IMR-90 (cell line): ENCODE measurements around the gene PCDHA1. TPM values are rescaled to one million over a fixed set of nuclear protein-coding genes. Genes with fewer than 3 reads are reported as not detected.

Experiments
- ATAC-seq: fragments of 200-7000 bp; cut with Tn5 transposase; 2 replicates; pipeline ENCODE4 v1.9.1; 2020; ENCODE audit warnings: low read depth, mild to moderate bottlenecking, moderate library complexity
- BruUV-seq: library from RNA; stranded (reverse); fragments of 400-500 nt; replicated peaks from 2 replicates; lab custom pipeline; 2021; lab: Mats Ljungman, UMichigan
- CTCF ChIA-PET: fragments of 300-600 bp; formaldehyde crosslinking; extraction: SDS; loops from one replicate; lab custom pipeline; 2021; ENCODE audit warnings: antibody characterized with exemption; lab: Yijun Ruan, JAX
- POLR2A ChIA-PET: fragments of 300-600 bp; sonication (Branson Sonifier 250); formaldehyde crosslinking; loops from one replicate; lab custom pipeline; 2022; ENCODE audit warnings: antibody characterized with exemption; ENCODE audit not compliant: unreplicated experiment; lab: Charles Lee
- DNase-seq: peaks from one replicate; pipeline ENCODE4 v3.0.0; 2013
- H2AFZ ChIP-seq: replicated peaks from 2 replicates; pipeline ENCODE3; 2013; ENCODE audit warnings: low read length, mild to moderate bottlenecking; ENCODE audit not compliant: poor library complexity
- H2AK5ac ChIP-seq: 2 replicates; pipeline ENCODE4 v1.6.1; 2013; ENCODE audit warnings: low read depth, low read length, inconsistent platforms
- H2AK9ac ChIP-seq: replicated peaks from 2 replicates; pipeline ENCODE3; 2013; ENCODE audit warnings: mild to moderate bottlenecking, low read depth, low read length, moderate library complexity; ENCODE audit not compliant: poor library complexity
- H2BK120ac ChIP-seq: 2 replicates; pipeline ENCODE4 v1.6.1; 2013; ENCODE audit warnings: low read depth, low read length, inconsistent platforms
- H2BK15ac ChIP-seq: 3 replicates; pipeline ENCODE4 v1.6.1; 2013; ENCODE audit warnings: low read depth, low read length, inconsistent platforms
- H2BK20ac ChIP-seq: 2 replicates; pipeline ENCODE4 v1.6.1; 2013; ENCODE audit warnings: low read depth, mild to moderate bottlenecking, inconsistent platforms, low read length, moderate library complexity
- H2BK5ac ChIP-seq: 2 replicates; pipeline ENCODE4 v1.6.1; 2013; ENCODE audit warnings: mild to moderate bottlenecking, low read depth, low read length, inconsistent platforms; ENCODE audit not compliant: poor library complexity, severe bottlenecking
- H3K14ac ChIP-seq: replicated peaks from 2 replicates; pipeline ENCODE4 v1.6.1; 2013; ENCODE audit warnings: low read depth, low read length, inconsistent platforms
- H3K18ac ChIP-seq: 2 replicates; pipeline ENCODE4 v1.6.1; 2013; ENCODE audit warnings: low read depth, low read length, control low read depth
- H3K23ac ChIP-seq: 2 replicates; pipeline ENCODE4 v1.6.1; 2013; ENCODE audit warnings: low read depth, low read length, inconsistent platforms
- H3K27ac ChIP-seq: 2 replicates; pipeline ENCODE4 v1.5.1; 2013; ENCODE audit warnings: mild to moderate bottlenecking, control low read depth, low read length; ENCODE audit not compliant: insufficient read depth
- H3K27me3 ChIP-seq: 2 replicates; pipeline ENCODE4 v1.6.1; 2013; ENCODE audit warnings: low read length; ENCODE audit not compliant: control insufficient read depth, insufficient read depth
- H3K36me3 ChIP-seq: 2 replicates; pipeline ENCODE4 v1.6.1; 2013; ENCODE audit warnings: low read length, mixed read lengths; ENCODE audit not compliant: control insufficient read depth, insufficient read depth
- H3K4ac ChIP-seq: 2 replicates; pipeline ENCODE4 v1.6.1; 2013; ENCODE audit warnings: low read depth, low read length, inconsistent platforms
- H3K4me1 ChIP-seq: 2 replicates; pipeline ENCODE4 v1.6.1; 2013; ENCODE audit warnings: low read length, mixed read lengths; ENCODE audit not compliant: control insufficient read depth, insufficient read depth
- H3K4me2 ChIP-seq: 2 replicates; pipeline ENCODE4 v1.6.1; 2013; ENCODE audit warnings: low read depth, mild to moderate bottlenecking, control low read depth, low read length, moderate library complexity
- H3K4me3 ChIP-seq: 2 replicates; pipeline ENCODE4 v1.5.1; 2013; ENCODE audit warnings: low read depth, mild to moderate bottlenecking, control low read depth, low read length, moderate library complexity; ENCODE audit not compliant: insufficient read depth
- H3K56ac ChIP-seq: 2 replicates; pipeline ENCODE4 v1.6.1; 2013; ENCODE audit warnings: low read length, inconsistent platforms; ENCODE audit not compliant: insufficient read depth; ENCODE audit errors: extremely low read depth
- H3K79me1 ChIP-seq, 2 experiments: 2 replicates each; pipeline ENCODE4 v1.6.1; 2013; ENCODE audit warnings: low read length in 2 of 2, inconsistent platforms in 1 of 2, low read depth in 1 of 2
- H3K9ac ChIP-seq: 2 replicates; pipeline ENCODE4 v1.6.1; 2013; ENCODE audit warnings: low read depth, low read length, control low read depth
- H3K9me1 ChIP-seq: 2 replicates; pipeline ENCODE4 v1.6.1; 2013; ENCODE audit warnings: low read length, inconsistent platforms; ENCODE audit not compliant: insufficient read depth
- H3K9me3 ChIP-seq: 2 replicates; pipeline ENCODE4 v1.6.1; 2013; ENCODE audit warnings: low read length; ENCODE audit not compliant: control insufficient read depth, insufficient read depth
- H4K20me1 ChIP-seq: 2 replicates; pipeline ENCODE4 v1.6.1; 2013; ENCODE audit warnings: low read length, inconsistent platforms; ENCODE audit not compliant: insufficient read depth
- H4K5ac ChIP-seq: 2 replicates; pipeline ENCODE4 v1.6.1; 2013; ENCODE audit warnings: mild to moderate bottlenecking, low read depth, low read length, control low read depth
- H4K8ac ChIP-seq, 2 experiments: 2 replicates each; pipeline ENCODE4 v1.6.1; 2013; ENCODE audit warnings: low read depth in 2 of 2, low read length in 2 of 2, control low read depth in 1 of 2, inconsistent platforms in 1 of 2
- H4K91ac ChIP-seq: 2 replicates; pipeline ENCODE4 v1.6.1; 2013; ENCODE audit warnings: low read depth, low read length, inconsistent platforms; ENCODE audit not compliant: insufficient read depth
- CTCF ChIP-seq: conservative IDR thresholded peaks from 2 replicates; pipeline ENCODE4 v1.5.1; 2012; ENCODE audit warnings: mild to moderate bottlenecking, low read depth, low read length, improper control_type of control experiment
- MAFK ChIP-seq: IDR thresholded peaks from 2 replicates; pipeline ENCODE4 v1.6.1; 2012; ENCODE audit warnings: low read depth, low read length, improper control_type of control experiment
- MAZ ChIP-seq: IDR thresholded peaks from 2 replicates; pipeline ENCODE4 v1.6.1; 2012; ENCODE audit warnings: low read depth, mild to moderate bottlenecking, low read length, improper control_type of control experiment, moderate library complexity, borderline replicate concordance
- NFE2L2 ChIP-seq: fragments of 150-350 bp; IDR thresholded peaks from 2 replicates; pipeline ENCODE4 v1.6.1; 2016; ENCODE audit warnings: low read depth, mild to moderate bottlenecking, low read length
- RAD21 ChIP-seq: IDR thresholded peaks from 2 replicates; pipeline ENCODE4 v1.6.1; 2012; ENCODE audit warnings: low read length, improper control_type of control experiment
- RCOR1 ChIP-seq: IDR thresholded peaks from 2 replicates; pipeline ENCODE4 v1.6.1; 2012; ENCODE audit warnings: mild to moderate bottlenecking, low read length, improper control_type of control experiment; ENCODE audit not compliant: insufficient replicate concordance
- RFX5 ChIP-seq: IDR thresholded peaks from 2 replicates; pipeline ENCODE4 v1.8.0; 2012; ENCODE audit warnings: low read depth, mild to moderate bottlenecking, low read length, moderate library complexity
- USF2 ChIP-seq: fragments of 150-350 bp; IDR thresholded peaks from 2 replicates; pipeline ENCODE4 v1.6.1; 2017; ENCODE audit warnings: mild to moderate bottlenecking, antibody characterized with exemption, low read length, low read depth
- WGBS, 2 experiments: methylation state at CpG; one replicate each; pipeline versions ENCODE4 v1.1.5 to v1.1.7; 2013; ENCODE audit warnings: missing lambda C conversion rate in 2 of 2; ENCODE audit not compliant: insufficient read length in 1 of 2; ENCODE audit errors: extremely low coverage in 2 of 2; 5-methylcytosine and 5-hydroxymethylcytosine counted together
- dilution Hi-C: fragments of 300-500 bp; cut with HindIII; formaldehyde crosslinking; loops from one replicate; pipeline ENCODE4 v1.14.3; 2018; ENCODE audit warnings: low sequenced_read_pairs; ENCODE audit not compliant: unreplicated experiment
- in situ Hi-C: fragments of 300-500 bp; cut with MboI; formaldehyde crosslinking; loops from 3 replicates; pipeline ENCODE4 v1.14.3; 2019; ENCODE audit warnings: low sequenced_read_pairs, inconsistent platforms, mixed read lengths
- intact Hi-C: fragments of 100-400 bp; cut with micrococcal nuclease; formaldehyde crosslinking; loops from 2 replicates; pipeline ENCODE4 v1.10.0; 2022
- polyA plus RNA-seq, 3 experiments: library from polyadenylated mRNA; depleted of rRNA; stranded (reverse); fragments of >200 nt; gene quantifications; 2 replicates each; pipeline ENCODE4 v1.2.3, GENCODE V29; 2012; ENCODE audit warnings: low replicate concordance in 1 of 3
- total RNA-seq: library from RNA; depleted of rRNA; stranded (reverse); fragments of >200 nt; gene quantifications from 2 replicates; pipeline ENCODE4 v1.2.3, GENCODE V29; 2012

PCDHA1 gene
- total and polyA plus RNA-seq, 2 of the 4 experiments (the other 2 are of a cell fraction) = under 0.01 to 0.05 TPM

GRCh38 chr5:140925806-140926442 lies 140.0 kb downstream of the PCDHA1 start, which contains the start of gene PCDHAC1:
Gene PCDHAC1 (plus strand): TSS chr5:140926299. CDS start chr5:140926893, 594 bp downstream.
- dilution Hi-C loops = no loop called here
- Histone ChIP-seq H3K9me1 (no peaks in the 10 kb centered on the region), H4K91ac (no peak within 1 kb of the TSS), H3K4me3 (peak within 1 kb of the TSS; percentile 21; the same call in 1 of the 2 replicates), H4K20me1 (no peaks in the 10 kb centered on the region), H2AFZ (peak within 1 kb of the TSS; percentile 72), H2AK9ac (no peak within 1 kb of the TSS), H3K9me3 (peaks cover 11% of the 10 kb centered on the region), H3K4me1 (no peaks in the 10 kb centered on the region), H3K9ac (no peak within 1 kb of the TSS), H4K5ac (no peak within 1 kb of the TSS), H2BK5ac (no peak within 1 kb of the TSS), H4K8ac (no peak within 1 kb of the TSS), H3K27me3 (no peaks in the 10 kb centered on the region), H2AK5ac (no peak within 1 kb of the TSS), H2BK15ac (no peak within 1 kb of the TSS), H2BK20ac (no peak within 1 kb of the TSS), H3K14ac (no peak within 1 kb of the TSS), H3K79me1 (no peaks in the 10 kb centered on the region), H3K4me2 (peak within 1 kb of the TSS; percentile 64), H3K23ac (no peak within 1 kb of the TSS), H2BK120ac (no peak within 1 kb of the TSS), H3K18ac (no peak within 1 kb of the TSS), H3K56ac (no peak within 1 kb of the TSS), H3K27ac (no peak within 1 kb of the TSS), H3K4ac (no peak within 1 kb of the TSS), H3K36me3 (no peaks in the 10 kb centered on the region)
- 6% methylated on average over 6 of the region's 41 CpGs; no CpG with 5 or more reads in 1 of the 2 experiments for whole genome bisulfite sequencing, 2 experiments
- in situ Hi-C loops = no loop called here
- DNase-seq (no peak), ATAC-seq (no peak)
- CTCF ChIA-PET = no interaction called here
- BruUV-seq = no TSS peak
- intact Hi-C loops = no loop called here
- TF ChIP-seq USF2 = no peak
- TF ChIP-seq NFE2L2 = no peak
- TF ChIP-seq RCOR1 = no peak
- TF ChIP-seq CTCF = no peak
- TF ChIP-seq RFX5 = no peak
- TF ChIP-seq MAFK = no peak
- no peak for TF ChIP-seq MAZ
- TF ChIP-seq RAD21 = no peak
- POLR2A ChIA-PET = no interaction called here
